Measurements from ENCODE around the gene NR2F2.

DNA sequence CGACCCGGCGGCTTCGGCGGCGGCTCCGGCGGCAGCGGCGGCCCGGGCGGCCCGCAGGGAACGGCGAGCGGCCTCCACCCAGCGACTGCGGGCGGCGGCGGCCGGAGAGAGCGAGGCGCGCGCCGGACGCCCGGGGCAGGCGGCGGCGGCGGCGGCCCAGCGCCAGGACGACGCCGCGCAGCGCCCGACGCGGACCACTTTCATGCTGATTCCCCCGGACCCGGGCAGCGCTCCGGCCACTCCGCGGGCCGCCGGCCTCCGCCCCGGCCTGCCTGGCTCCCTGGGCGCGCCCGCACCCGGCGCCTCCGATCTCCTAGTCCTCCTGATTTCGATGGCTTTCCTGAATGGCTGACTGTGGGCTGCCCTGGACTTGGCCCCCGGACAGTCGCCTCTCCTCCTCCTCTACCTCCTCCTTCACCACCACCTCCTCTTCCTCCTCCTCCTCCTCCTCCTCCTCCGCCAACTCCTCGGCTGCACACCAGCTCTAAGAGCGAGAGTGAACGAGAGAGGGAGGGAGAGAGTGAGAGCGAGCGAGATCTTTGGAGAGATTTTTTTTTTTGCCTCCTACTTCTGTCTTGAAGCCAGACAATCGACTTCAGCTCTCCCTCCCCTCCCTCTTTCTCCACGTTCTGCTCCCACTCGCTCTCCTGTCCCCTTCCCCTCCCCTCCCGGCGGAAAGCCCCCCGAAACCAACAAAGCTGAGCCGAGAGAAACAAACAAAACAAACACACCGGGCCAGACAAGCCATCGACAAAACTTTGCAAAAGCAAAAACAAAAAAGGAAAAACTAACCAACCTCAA lies 844 bp downstream of the NR2F2 start:
- TF ChIP-seq, protein P1, sequence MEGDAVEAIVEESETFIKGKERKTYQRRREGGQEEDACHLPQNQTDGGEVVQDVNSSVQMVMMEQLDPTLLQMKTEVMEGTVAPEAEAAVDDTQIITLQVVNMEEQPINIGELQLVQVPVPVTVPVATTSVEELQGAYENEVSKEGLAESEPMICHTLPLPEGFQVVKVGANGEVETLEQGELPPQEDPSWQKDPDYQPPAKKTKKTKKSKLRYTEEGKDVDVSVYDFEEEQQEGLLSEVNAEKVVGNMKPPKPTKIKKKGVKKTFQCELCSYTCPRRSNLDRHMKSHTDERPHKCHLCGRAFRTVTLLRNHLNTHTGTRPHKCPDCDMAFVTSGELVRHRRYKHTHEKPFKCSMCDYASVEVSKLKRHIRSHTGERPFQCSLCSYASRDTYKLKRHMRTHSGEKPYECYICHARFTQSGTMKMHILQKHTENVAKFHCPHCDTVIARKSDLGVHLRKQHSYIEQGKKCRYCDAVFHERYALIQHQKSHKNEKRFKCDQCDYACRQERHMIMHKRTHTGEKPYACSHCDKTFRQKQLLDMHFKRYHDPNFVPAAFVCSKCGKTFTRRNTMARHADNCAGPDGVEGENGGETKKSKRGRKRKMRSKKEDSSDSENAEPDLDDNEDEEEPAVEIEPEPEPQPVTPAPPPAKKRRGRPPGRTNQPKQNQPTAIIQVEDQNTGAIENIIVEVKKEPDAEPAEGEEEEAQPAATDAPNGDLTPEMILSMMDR (IDR thresholded peaks at IDR 0.05 in 8 of 11, conservative IDR thresholded peaks at IDR 0.05 in 3 of 11) = no peak
- TF ChIP-seq POLR2A (IDR thresholded peaks at IDR 0.05) = no peak

Measured in spleen (tissue), 7 donors.